ENCODE results near the gene MTARC1. TPM values are rescaled to one million over a fixed set of nuclear protein-coding genes. Genes with fewer than 3 reads are reported as not detected.

MTARC1 gene
- total RNA-seq, 2 experiments from 2014 or later = not detected

- peaks cover 6% of the 10 kb centered on the region for H3K4me1 Mint-ChIP-seq
- POLR2A ChIA-PET = no interaction called here
- CTCF ChIA-PET = interaction anchor here (0.6 to 2.8 kb wide), 2 partner anchors 395 to 619 kb away, joined by 3 to 24 read pairs; no protein-coding TSS in a partner anchor
- peaks cover 17% of the 10 kb centered on the region for H3K27me3 Mint-ChIP-seq
- H3K27ac Mint-ChIP-seq = no peak overlapping the region
- no peak for ATAC-seq
- H3K36me3 Mint-ChIP-seq (ENCODE audit: low read depth) = no peaks in the 10 kb centered on the region
- no peak for DNase-seq
- no peaks in the 10 kb centered on the region for H3K9me3 Mint-ChIP-seq (ENCODE audit: low read depth)
- intact Hi-C loops (cut with DNase I, micrococcal nuclease) = no loop called here
- no peak overlapping the region for H3K4me3 Mint-ChIP-seq
These were observed 21.9 kb downstream of the MTARC1 start for GRCh38 chr1:220808345-220809186.

DNA sequence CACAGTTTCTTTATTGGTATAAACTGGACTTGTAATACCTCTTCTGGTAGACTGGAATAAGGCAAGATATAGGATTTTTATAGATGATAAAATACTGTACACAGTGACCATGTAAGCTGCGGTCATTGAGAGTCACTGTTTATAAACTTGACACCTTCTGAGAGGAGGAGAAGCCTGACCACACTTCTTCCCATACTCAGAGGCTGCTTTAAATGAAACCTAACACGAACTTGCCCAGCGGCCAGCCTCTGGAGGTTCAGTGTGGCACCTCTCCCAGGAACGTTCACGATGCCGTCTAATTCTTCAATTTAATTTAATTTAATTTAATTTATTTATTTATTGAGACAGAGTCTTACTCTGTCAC, 22.5 kb downstream of the MTARC1 start:
- Mint-ChIP-seq H3K4me3 (no peak overlapping the region), H3K27ac (no peak overlapping the region), H3K27me3 (peaks cover 16% of the 10 kb centered on the region), H3K9me3 (ENCODE audit: low read depth) (no peaks in the 10 kb centered on the region), H3K36me3 (ENCODE audit: low read depth) (no peaks in the 10 kb centered on the region), H3K4me1 (peaks cover 6% of the 10 kb centered on the region)
- POLR2A ChIA-PET = no interaction called here
- DNase-seq = no peak
- ATAC-seq = no peak
- intact Hi-C loops (cut with DNase I, micrococcal nuclease) = no loop called here
- CTCF ChIA-PET = interaction anchor here (0.6 to 2.8 kb wide), 4 partner anchors 9 to 625 kb away, joined by 3 to 24 read pairs (median 8); no protein-coding TSS in a partner anchor

DNA sequence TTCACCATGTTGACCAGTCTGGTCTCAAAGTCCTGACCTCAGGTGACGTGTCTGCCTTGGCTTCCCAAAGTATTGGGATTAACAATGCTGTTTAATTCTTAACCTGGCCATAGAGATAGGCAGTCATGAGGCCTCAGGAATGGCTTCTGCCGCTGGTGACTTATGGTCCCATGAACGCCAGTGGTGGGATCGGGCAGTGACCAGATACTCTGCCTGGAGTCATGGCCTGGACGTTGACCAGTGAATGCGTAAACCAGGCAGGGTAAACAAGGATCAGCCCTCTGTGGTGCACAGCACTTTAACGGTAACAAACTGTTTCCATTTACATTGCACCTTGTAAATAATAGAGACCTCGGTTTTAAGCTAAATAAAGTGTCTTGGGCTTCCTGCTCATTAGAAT, 23.0 kb downstream of the MTARC1 start:
- no peak overlapping the region for H3K4me3 Mint-ChIP-seq
- H3K9me3 Mint-ChIP-seq (ENCODE audit: low read depth) = no peaks in the 10 kb centered on the region
- CTCF ChIA-PET = interaction anchor here (0.5 to 2.8 kb wide), 11 partner anchors 9 to 625 kb away, joined by 3 to 24 read pairs (median 4); no protein-coding TSS in a partner anchor
- intact Hi-C loops (cut with DNase I, micrococcal nuclease) = loop anchor here (1.0 to 5.0 kb wide), 4 partner anchors 394 to 1648 kb away; no protein-coding TSS in a partner anchor
- peaks cover 16% of the 10 kb centered on the region for H3K27me3 Mint-ChIP-seq
- no peak for ATAC-seq
- no peak overlapping the region for H3K27ac Mint-ChIP-seq
- no peaks in the 10 kb centered on the region for H3K36me3 Mint-ChIP-seq (ENCODE audit: low read depth)
- POLR2A ChIA-PET = no interaction called here
- no peak for DNase-seq
- peaks cover 6% of the 10 kb centered on the region for H3K4me1 Mint-ChIP-seq

DNA sequence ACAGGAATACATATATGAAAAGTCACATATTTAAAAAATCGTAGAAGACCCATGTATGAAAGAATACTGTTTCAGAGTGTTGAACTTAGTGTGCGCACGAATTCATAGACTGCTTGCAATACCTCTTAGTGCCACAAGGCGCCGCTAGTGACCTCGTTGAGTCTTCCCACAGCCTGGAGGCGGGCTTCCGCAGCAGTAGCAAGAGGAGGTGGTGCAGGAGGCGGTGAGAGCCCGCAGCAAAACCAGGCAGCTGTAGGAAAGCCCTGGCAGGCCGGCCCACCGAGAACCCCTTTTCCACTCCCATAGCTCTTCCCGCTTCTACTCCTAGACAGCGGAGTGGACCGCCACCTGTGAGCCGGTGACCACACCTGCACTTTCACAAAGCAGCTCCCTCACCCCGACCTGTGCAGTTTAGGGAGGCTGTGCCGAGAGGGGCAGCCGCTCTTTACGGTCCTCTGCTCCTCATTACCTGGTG, 23.5 kb downstream of the MTARC1 start:
- H3K27ac Mint-ChIP-seq = no peak overlapping the region
- peaks cover 16% of the 10 kb centered on the region for H3K27me3 Mint-ChIP-seq
- H3K4me1 Mint-ChIP-seq = peaks cover 6% of the 10 kb centered on the region
- DNase-seq (peak; percentile 86), ATAC-seq (peak; percentile 94)
- peak overlapping the region; percentile 27 for H3K4me3 Mint-ChIP-seq
- H3K36me3 Mint-ChIP-seq (ENCODE audit: low read depth) = no peaks in the 10 kb centered on the region
- intact Hi-C loops (cut with DNase I, micrococcal nuclease) = loop anchor here (1.0 to 5.0 kb wide), 4 partner anchors 393 to 1647 kb away; no protein-coding TSS in a partner anchor
- ChIA-PET POLR2A (no interaction called here), CTCF (interaction anchor here (0.6 to 2.8 kb wide), 14 partner anchors 9 to 624 kb away, joined by 3 to 24 read pairs (median 4); partner anchors contain the start of gene MTARC1)
- H3K9me3 Mint-ChIP-seq (ENCODE audit: low read depth) = no peaks in the 10 kb centered on the region

DNA sequence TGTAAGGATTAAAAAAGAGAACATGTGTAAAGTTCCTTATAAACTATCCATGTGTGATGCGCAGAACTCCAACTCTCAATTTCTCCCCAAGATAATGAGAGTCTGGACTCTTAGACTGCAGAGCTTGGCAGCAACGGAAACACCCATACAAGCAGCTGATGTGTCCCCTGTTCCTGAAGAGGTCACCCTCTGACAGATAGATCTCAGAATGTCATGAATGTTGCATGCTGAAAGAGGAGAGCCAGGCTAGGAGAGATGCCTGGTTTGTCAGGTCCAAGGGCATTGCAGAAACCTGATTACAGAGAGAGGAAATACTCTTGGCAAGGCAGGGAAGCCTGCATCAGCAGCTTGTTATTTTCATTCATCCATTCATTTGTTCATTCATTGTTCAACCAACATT, 24.2 kb downstream of the MTARC1 start:
- Mint-ChIP-seq H3K4me1 (peaks cover 6% of the 10 kb centered on the region), H3K36me3 (ENCODE audit: low read depth) (no peaks in the 10 kb centered on the region), H3K27ac (no peak overlapping the region), H3K4me3 (no peak overlapping the region), H3K27me3 (peaks cover 17% of the 10 kb centered on the region), H3K9me3 (ENCODE audit: low read depth) (no peaks in the 10 kb centered on the region)
- CTCF ChIA-PET = interaction anchor here (0.7 to 2.8 kb wide), 9 partner anchors 12 to 624 kb away, joined by 3 to 24 read pairs (median 3); partner anchors contain the start of gene MTARC1
- POLR2A ChIA-PET = no interaction called here
- intact Hi-C loops (cut with DNase I, micrococcal nuclease) = loop anchor here (1.0 to 5.0 kb wide), 4 partner anchors 392 to 1646 kb away; no protein-coding TSS in a partner anchor
- no peak for ATAC-seq
- DNase-seq = no peak

- POLR2A ChIA-PET = no interaction called here
- DNase-seq (no peak), ATAC-seq (no peak)
- Mint-ChIP-seq H3K9me3 (ENCODE audit: low read depth) (no peaks in the 10 kb centered on the region), H3K36me3 (ENCODE audit: low read depth) (no peaks in the 10 kb centered on the region), H3K4me3 (no peak overlapping the region), H3K27ac (no peak overlapping the region), H3K4me1 (peaks cover 6% of the 10 kb centered on the region), H3K27me3 (peaks cover 17% of the 10 kb centered on the region)
- CTCF ChIA-PET = interaction anchor here (0.7 to 2.8 kb wide), 3 partner anchors 15 to 392 kb away, joined by 3 to 24 read pairs (median 3); no protein-coding TSS in a partner anchor
- intact Hi-C loops (cut with DNase I, micrococcal nuclease) = loop anchor here (2.0 to 5.0 kb wide), 2 partner anchors 623 to 1646 kb away; no protein-coding TSS in a partner anchor
These were observed 25.0 kb downstream of the MTARC1 start for GRCh38 chr1:220811695-220812094.

DNA sequence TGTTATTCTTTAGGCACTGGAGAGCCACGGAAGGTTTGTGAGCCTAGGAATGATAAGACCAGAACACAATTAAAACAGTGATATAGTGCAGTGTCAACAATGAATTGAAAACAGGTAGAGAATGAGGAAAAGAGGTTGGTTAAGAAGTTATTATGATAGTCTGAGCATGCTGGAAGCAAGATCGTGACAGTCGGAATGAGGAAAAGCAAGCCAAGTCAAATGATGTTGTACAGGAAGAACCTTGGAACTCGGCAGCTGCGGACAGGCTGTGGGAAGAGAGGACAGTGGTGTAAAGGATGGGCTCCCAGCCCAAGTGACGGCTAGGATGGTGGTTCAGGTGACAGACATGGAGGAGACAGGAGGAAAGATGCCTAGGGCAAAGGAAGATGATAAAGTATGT, 25.6 kb downstream of the MTARC1 start:
- Mint-ChIP-seq H3K27me3 (peaks cover 17% of the 10 kb centered on the region), H3K9me3 (ENCODE audit: low read depth) (no peaks in the 10 kb centered on the region), H3K4me3 (no peak overlapping the region), H3K4me1 (peaks cover 6% of the 10 kb centered on the region), H3K36me3 (ENCODE audit: low read depth) (no peaks in the 10 kb centered on the region), H3K27ac (no peak overlapping the region)
- ChIA-PET POLR2A (no interaction called here), CTCF (no interaction called here)
- intact Hi-C loops (cut with DNase I, micrococcal nuclease) = loop anchor here in 1 of 2 experiments (5.0 kb wide), 1 partner anchor 1645 kb away; no protein-coding TSS in a partner anchor
- no peak for DNase-seq
- no peak for ATAC-seq

- ChIA-PET POLR2A (no interaction called here), CTCF (interaction anchor here (0.6 kb wide), 1 partner anchor 36 kb away, joined by 5 read pairs; no protein-coding TSS in a partner anchor)
- H3K4me3 Mint-ChIP-seq = no peak overlapping the region
- H3K9me3 Mint-ChIP-seq (ENCODE audit: low read depth) = no peaks in the 10 kb centered on the region
- DNase-seq (peak; percentile 20), ATAC-seq (no peak)
- intact Hi-C loops (cut with DNase I, micrococcal nuclease) = loop anchor here in 1 of 2 experiments (5.0 kb wide), 1 partner anchor 1644 kb away; no protein-coding TSS in a partner anchor
- peaks cover 6% of the 10 kb centered on the region for H3K4me1 Mint-ChIP-seq
- H3K36me3 Mint-ChIP-seq (ENCODE audit: low read depth) = no peaks in the 10 kb centered on the region
- no peak overlapping the region for H3K27ac Mint-ChIP-seq
- H3K27me3 Mint-ChIP-seq = peaks cover 17% of the 10 kb centered on the region
These were observed 26.3 kb downstream of the MTARC1 start for GRCh38 chr1:220813013-220813412.

- H3K9me3 Mint-ChIP-seq (ENCODE audit: low read depth) = no peaks in the 10 kb centered on the region
- POLR2A ChIA-PET = no interaction called here
- no peak overlapping the region for H3K4me3 Mint-ChIP-seq
- peaks cover 3% of the 10 kb centered on the region for H3K4me1 Mint-ChIP-seq
- ATAC-seq (no peak), DNase-seq (no peak)
- H3K36me3 Mint-ChIP-seq (ENCODE audit: low read depth) = no peaks in the 10 kb centered on the region
- H3K27ac Mint-ChIP-seq = no peak overlapping the region
- CTCF ChIA-PET = no interaction called here
- intact Hi-C loops (cut with DNase I, micrococcal nuclease) = no loop called here
- H3K27me3 Mint-ChIP-seq = peaks cover 14% of the 10 kb centered on the region
These were observed 28.7 kb downstream of the MTARC1 start for GRCh38 chr1:220815409-220815808.

DNA sequence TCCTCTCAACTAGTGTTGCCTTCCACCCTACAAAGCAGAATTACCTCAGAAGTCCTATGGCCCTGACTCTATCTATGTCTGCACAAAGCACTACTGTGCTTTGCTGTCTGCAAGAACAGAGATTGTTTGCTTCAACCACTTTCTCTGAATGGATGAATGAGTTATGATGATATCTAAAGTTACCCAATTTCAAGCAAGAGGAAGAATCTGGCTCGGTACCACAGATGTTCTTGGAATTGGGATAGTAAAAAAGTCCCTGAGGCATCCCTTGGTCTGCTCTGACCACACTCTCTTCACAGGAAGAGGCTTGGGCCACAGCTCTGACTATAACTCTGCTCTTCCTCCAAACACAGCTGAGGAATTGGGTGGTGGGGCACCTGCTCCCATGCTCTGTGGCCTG, 31.2 kb downstream of the MTARC1 start:
- ChIA-PET CTCF (no interaction called here), POLR2A (no interaction called here)
- Mint-ChIP-seq H3K4me3 (no peak overlapping the region), H3K36me3 (ENCODE audit: low read depth) (no peaks in the 10 kb centered on the region), H3K27ac (no peak overlapping the region), H3K27me3 (peaks cover 12% of the 10 kb centered on the region), H3K4me1 (no peaks in the 10 kb centered on the region), H3K9me3 (ENCODE audit: low read depth) (no peaks in the 10 kb centered on the region)
- intact Hi-C loops (cut with DNase I, micrococcal nuclease) = no loop called here
- DNase-seq = no peak
- ATAC-seq = no peak

DNA sequence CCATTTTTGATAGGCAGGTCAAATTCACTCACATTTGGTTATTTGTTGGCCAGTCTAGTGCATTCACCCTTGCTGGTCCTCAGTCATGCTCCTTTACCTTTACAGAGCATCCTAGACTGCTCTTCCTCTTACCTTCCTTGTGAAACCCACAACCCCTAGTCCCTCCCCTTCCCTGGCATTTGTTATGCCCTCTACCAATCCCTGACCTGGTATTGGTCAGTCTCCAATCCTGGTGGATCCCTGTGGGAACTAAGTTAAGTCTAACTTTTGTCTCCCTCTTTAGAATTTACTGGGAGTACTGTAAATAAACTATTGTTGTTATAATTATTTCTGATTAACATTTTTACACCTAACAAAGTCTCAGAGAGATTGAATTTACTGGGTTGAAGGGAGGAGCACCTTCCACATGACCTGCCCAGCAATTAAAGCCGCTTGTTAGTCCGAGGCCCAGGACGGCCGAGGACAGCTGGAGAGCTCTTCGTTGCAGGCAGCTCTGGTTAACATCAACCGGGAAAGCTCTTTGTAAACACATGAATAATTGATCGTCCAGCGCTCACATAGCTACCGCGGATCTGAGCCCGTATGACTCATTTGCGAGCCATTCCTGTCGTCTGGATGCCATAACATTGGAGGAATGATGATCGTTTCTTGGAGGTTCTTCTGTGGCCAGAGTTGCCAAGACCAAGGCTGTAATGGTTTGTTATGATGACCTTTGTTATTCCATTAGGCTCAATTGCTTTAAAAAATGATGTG, 31.9 kb downstream of the MTARC1 start:
- H3K4me3 Mint-ChIP-seq = no peak overlapping the region
- POLR2A ChIA-PET = no interaction called here
- intact Hi-C loops (cut with DNase I, micrococcal nuclease) = no loop called here
- ATAC-seq (no peak), DNase-seq (no peak)
- CTCF ChIA-PET = interaction anchor here (1.1 kb wide), 1 partner anchor 9 kb away, joined by 3 read pairs; no protein-coding TSS in a partner anchor
- H3K27ac Mint-ChIP-seq = no peak overlapping the region
- peaks cover 10% of the 10 kb centered on the region for H3K27me3 Mint-ChIP-seq
- H3K9me3 Mint-ChIP-seq (ENCODE audit: low read depth) = no peaks in the 10 kb centered on the region
- H3K36me3 Mint-ChIP-seq (ENCODE audit: low read depth) = no peaks in the 10 kb centered on the region
- H3K4me1 Mint-ChIP-seq = no peaks in the 10 kb centered on the region

All from activated CD4-positive, alpha-beta T cell treated with anti-CD3 and anti-CD28 coated beads for 36 hours (primary cell).